ENCODE measurements around the gene CMIP. TPM values are rescaled to one million over a fixed set of nuclear protein-coding genes. Genes with fewer than 3 reads are reported as not detected.

CMIP gene
- total RNA-seq, 1 experiment from 2014 or later = 63.7 TPM

DNA sequence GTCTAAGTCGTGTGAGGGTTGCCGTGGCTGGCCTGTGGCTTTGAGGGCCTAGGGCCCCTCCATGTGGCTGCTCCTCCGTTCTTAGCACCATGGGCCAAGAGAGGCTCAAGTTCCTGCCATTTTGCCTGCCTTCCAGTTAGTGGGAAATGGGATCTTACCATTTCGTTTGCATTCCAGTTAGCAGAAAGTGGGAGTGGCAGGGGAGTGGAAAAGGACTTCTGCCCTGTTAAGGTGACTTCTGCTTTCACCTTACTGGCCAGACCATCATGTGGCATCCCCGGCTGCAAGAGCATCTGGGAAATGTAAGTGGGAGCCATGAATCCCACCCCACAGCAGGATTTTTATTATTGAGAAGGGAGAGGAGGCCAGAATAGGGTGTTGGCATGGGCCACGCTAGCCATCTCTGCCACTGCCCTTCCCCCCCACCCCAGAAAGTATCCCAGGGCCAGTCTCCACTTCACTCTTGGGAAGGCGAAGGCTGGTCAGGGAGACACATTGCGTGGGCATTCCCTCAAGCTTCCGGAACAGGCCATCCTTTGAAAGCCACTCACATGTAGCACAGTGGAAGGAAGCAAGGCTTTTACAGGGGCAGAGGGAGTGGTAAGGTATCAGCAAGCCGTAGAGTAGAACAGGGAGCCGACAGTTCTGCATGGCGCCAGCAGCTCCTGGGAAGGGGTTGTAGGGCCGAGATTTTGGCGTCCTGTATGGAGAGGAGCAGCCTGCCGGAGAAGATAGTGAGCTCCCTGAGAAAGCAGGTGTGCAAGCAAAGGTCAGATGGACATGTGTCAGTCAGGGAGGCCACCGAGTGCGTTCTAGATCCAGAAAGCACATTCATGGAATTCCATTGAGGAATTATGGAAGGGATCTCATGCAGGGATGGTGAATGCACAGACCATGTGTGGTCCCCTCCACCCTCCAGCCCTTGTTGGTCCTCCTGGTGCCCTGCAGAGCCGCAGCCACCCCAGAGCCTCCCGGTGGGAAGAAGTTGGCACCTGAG lies 33.4 kb downstream of the CMIP start:
- TF ChIP-seq, protein P1, sequence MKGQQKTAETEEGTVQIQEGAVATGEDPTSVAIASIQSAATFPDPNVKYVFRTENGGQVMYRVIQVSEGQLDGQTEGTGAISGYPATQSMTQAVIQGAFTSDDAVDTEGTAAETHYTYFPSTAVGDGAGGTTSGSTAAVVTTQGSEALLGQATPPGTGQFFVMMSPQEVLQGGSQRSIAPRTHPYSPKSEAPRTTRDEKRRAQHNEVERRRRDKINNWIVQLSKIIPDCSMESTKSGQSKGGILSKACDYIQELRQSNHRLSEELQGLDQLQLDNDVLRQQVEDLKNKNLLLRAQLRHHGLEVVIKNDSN (CRISPR knock-in tag; IDR thresholded peaks at IDR 0.05) = no peak
- Mint-ChIP-seq H3K4me1 (peaks cover 62% of the 10 kb centered on the region), H3K36me3 (peaks cover 20% of the 10 kb centered on the region), H3K27me3 (ENCODE audit: low read depth) (no peaks in the 10 kb centered on the region), H3K27ac (no peak overlapping the region), H3K4me3 (no peak overlapping the region), H3K9me3 (peaks cover 12% of the 10 kb centered on the region; the same call in 1 of the 2 replicates)
- ChIA-PET CTCF (interaction anchor here (0.7 to 1.4 kb wide), 3 partner anchors 49 to 105 kb away, joined by 3 to 6 read pairs (median 3); no protein-coding TSS in a partner anchor), POLR2A (no interaction called here)
- DNase-seq (ENCODE audit: low spot score) = no peak
- no peak for ATAC-seq

- peaks cover 22% of the 10 kb centered on the region for H3K36me3 Mint-ChIP-seq
- ChIA-PET POLR2A (interaction anchor here (0.5 kb wide), 2 partner anchors 12 to 22 kb away, joined by 3 to 5 read pairs; no protein-coding TSS in a partner anchor), CTCF (interaction anchor here (0.7 to 1.4 kb wide), 3 partner anchors 50 to 104 kb away, joined by 3 to 6 read pairs (median 3); no protein-coding TSS in a partner anchor)
- peaks cover 13% of the 10 kb centered on the region; the same call in 1 of the 2 replicates for H3K9me3 Mint-ChIP-seq
- DNase-seq (ENCODE audit: low spot score) (no peak), ATAC-seq (no peak)
- H3K27me3 Mint-ChIP-seq (ENCODE audit: low read depth) = no peaks in the 10 kb centered on the region
- peaks cover 55% of the 10 kb centered on the region for H3K4me1 Mint-ChIP-seq
- no peak overlapping the region for H3K27ac Mint-ChIP-seq
- no peak overlapping the region for H3K4me3 Mint-ChIP-seq
- TF ChIP-seq, protein P2, sequence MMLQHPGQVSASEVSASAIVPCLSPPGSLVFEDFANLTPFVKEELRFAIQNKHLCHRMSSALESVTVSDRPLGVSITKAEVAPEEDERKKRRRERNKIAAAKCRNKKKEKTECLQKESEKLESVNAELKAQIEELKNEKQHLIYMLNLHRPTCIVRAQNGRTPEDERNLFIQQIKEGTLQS (CRISPR knock-in tag; conservative IDR thresholded peaks at IDR 0.05) = no peak
- no peak for TF ChIP-seq HMGXB4 (CRISPR knock-in tag; IDR thresholded peaks at IDR 0.05)
- no peak for TF ChIP-seq ZNF138 (CRISPR knock-in tag; conservative IDR thresholded peaks at IDR 0.05)
- no peak for TF ChIP-seq ZNF317 (CRISPR knock-in tag; IDR thresholded peaks at IDR 0.05; ENCODE audit: borderline replicate concordance, low read depth)
- TF ChIP-seq TEAD4 (CRISPR knock-in tag; IDR thresholded peaks at IDR 0.05) = no peak
- TF ChIP-seq, protein P3, sequence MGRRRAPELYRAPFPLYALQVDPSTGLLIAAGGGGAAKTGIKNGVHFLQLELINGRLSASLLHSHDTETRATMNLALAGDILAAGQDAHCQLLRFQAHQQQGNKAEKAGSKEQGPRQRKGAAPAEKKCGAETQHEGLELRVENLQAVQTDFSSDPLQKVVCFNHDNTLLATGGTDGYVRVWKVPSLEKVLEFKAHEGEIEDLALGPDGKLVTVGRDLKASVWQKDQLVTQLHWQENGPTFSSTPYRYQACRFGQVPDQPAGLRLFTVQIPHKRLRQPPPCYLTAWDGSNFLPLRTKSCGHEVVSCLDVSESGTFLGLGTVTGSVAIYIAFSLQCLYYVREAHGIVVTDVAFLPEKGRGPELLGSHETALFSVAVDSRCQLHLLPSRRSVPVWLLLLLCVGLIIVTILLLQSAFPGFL (CRISPR knock-in tag; IDR thresholded peaks at IDR 0.05; ENCODE audit: borderline replicate concordance) = no peak
- TF ChIP-seq IRF1 (CRISPR knock-in tag; IDR thresholded peaks at IDR 0.05) = no peak
- TF ChIP-seq, protein P4, sequence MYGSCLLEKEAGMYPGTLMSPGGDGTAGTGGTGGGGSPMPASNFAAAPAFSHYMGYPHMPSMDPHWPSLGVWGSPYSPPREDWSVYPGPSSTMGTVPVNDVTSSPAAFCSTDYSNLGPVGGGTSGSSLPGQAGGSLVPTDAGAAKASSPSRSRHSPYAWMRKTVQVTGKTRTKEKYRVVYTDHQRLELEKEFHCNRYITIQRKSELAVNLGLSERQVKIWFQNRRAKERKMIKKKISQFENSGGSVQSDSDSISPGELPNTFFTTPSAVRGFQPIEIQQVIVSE (CRISPR knock-in tag; IDR thresholded peaks at IDR 0.05; ENCODE audit: borderline replicate concordance) = no peak
- no peak for TF ChIP-seq IRF2 (CRISPR knock-in tag; IDR thresholded peaks at IDR 0.05; ENCODE audit: borderline replicate concordance, low read depth)
- TF ChIP-seq, protein P1 (CRISPR knock-in tag; IDR thresholded peaks at IDR 0.05) = no peak
- TF ChIP-seq JAZF1 (CRISPR knock-in tag; IDR thresholded peaks at IDR 0.05) = no peak
- TF ChIP-seq, protein P5, sequence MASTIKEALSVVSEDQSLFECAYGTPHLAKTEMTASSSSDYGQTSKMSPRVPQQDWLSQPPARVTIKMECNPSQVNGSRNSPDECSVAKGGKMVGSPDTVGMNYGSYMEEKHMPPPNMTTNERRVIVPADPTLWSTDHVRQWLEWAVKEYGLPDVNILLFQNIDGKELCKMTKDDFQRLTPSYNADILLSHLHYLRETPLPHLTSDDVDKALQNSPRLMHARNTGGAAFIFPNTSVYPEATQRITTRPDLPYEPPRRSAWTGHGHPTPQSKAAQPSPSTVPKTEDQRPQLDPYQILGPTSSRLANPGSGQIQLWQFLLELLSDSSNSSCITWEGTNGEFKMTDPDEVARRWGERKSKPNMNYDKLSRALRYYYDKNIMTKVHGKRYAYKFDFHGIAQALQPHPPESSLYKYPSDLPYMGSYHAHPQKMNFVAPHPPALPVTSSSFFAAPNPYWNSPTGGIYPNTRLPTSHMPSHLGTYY (CRISPR knock-in tag; IDR thresholded peaks at IDR 0.05) = no peak
- no peak for TF ChIP-seq ZNF425 (CRISPR knock-in tag; conservative IDR thresholded peaks at IDR 0.05)
- no peak for TF ChIP-seq FOXP4 (CRISPR knock-in tag; IDR thresholded peaks at IDR 0.05)
- TF ChIP-seq, protein P6, sequence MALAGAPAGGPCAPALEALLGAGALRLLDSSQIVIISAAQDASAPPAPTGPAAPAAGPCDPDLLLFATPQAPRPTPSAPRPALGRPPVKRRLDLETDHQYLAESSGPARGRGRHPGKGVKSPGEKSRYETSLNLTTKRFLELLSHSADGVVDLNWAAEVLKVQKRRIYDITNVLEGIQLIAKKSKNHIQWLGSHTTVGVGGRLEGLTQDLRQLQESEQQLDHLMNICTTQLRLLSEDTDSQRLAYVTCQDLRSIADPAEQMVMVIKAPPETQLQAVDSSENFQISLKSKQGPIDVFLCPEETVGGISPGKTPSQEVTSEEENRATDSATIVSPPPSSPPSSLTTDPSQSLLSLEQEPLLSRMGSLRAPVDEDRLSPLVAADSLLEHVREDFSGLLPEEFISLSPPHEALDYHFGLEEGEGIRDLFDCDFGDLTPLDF (CRISPR knock-in tag; IDR thresholded peaks at IDR 0.05) = no peak
- TF ChIP-seq NFYB (CRISPR knock-in tag; conservative IDR thresholded peaks at IDR 0.05; ENCODE audit: low read depth) = no peak
Measured at GRCh38 chr16:81478876-81479511, 34.4 kb downstream of the CMIP start.

All from WTC11 (cell line).